GM21526 (cell line): ENCODE results near the gene TRAK2.
"Not testable (repeated sequence)": the region's sequence is repeated elsewhere in the genome, so short reads cannot be mapped to it uniquely, and the experiment has no call there.

ENCODE experiments used
- ATAC-seq: cut with Tn5 transposase; IDR thresholded peaks from one replicate; pipeline ENCODE4 v1.9.1; 2021; ENCODE audit warnings: moderate library complexity; ENCODE audit not compliant: unreplicated experiment, low FRiP score

Gene TRAK2

GRCh38 chr2:201451292-201452057 lies at the start of gene TRAK2, which contains the start of gene STRADB:
TSS of gene TRAK2 (minus strand) at chr2:201451458. CDS start at chr2:201420507, 30,951 bp downstream.
TSS of gene STRADB (plus strand) at chr2:201451740. CDS start at chr2:201454841, 3,101 bp downstream.
- peak; percentile 96 for ATAC-seq

GRCh38 chr2:201500534-201500933 lies 49.3 kb upstream of the TRAK2 start:
- no peak for ATAC-seq

GRCh38 chr2:201496785-201497184 lies 45.5 kb upstream of the TRAK2 start:
- ATAC-seq: no peak

GRCh38 chr2:201490291-201490690 lies 39.0 kb upstream of the TRAK2 start:
- no peak for ATAC-seq

GRCh38 chr2:201484805-201485204 lies 33.5 kb upstream of the TRAK2 start:
- no peak for ATAC-seq

- not testable (repeated sequence) for ATAC-seq
These were observed 32.5 kb upstream of the TRAK2 start for GRCh38 chr2:201483758-201484157.

- ATAC-seq: no peak
These were observed 32.1 kb upstream of the TRAK2 start for GRCh38 chr2:201483342-201483741.

- no peak for ATAC-seq
These were observed 31.3 kb upstream of the TRAK2 start for GRCh38 chr2:201482543-201482942.

- ATAC-seq: no peak
These were observed 21.2 kb upstream of the TRAK2 start for GRCh38 chr2:201472411-201472810.

- no peak for ATAC-seq
These were observed 20.6 kb upstream of the TRAK2 start for GRCh38 chr2:201471732-201472393.

- no peak for ATAC-seq
These were observed 19.8 kb upstream of the TRAK2 start for GRCh38 chr2:201470821-201471731.

- ATAC-seq: no peak
These were observed 16.4 kb upstream of the TRAK2 start for GRCh38 chr2:201467666-201468065.

- ATAC-seq: no peak
These were observed 14.9 kb upstream of the TRAK2 start for GRCh38 chr2:201466050-201466675.

- ATAC-seq: no peak
These were observed 14.3 kb upstream of the TRAK2 start for GRCh38 chr2:201465524-201465971.

- no peak for ATAC-seq
These were observed 13.3 kb upstream of the TRAK2 start for GRCh38 chr2:201464547-201464946.

- no peak for ATAC-seq
These were observed 9.3 kb upstream of the TRAK2 start for GRCh38 chr2:201460532-201460931.

GRCh38 chr2:201458381-201458780 lies 7.1 kb upstream of the TRAK2 start:
- ATAC-seq: no peak

- ATAC-seq: no peak
These were observed 1.8 kb upstream of the TRAK2 start for GRCh38 chr2:201452922-201453643.

GRCh38 chr2:201452058-201452921 lies 1.0 kb upstream of the TRAK2 start:
- ATAC-seq: peak; percentile 32
